Measurements from ENCODE around the gene USP44. TPM values are rescaled to one million over a fixed set of nuclear protein-coding genes. Genes with fewer than 3 reads are reported as not detected.
"Not testable (repeated sequence)": the region's sequence is repeated elsewhere in the genome, so short reads cannot be mapped to it uniquely, and the experiment has no call there.

The USP44 gene
- total RNA-seq, 1 donor = 5.2 TPM

- TF ChIP-seq, protein P1, sequence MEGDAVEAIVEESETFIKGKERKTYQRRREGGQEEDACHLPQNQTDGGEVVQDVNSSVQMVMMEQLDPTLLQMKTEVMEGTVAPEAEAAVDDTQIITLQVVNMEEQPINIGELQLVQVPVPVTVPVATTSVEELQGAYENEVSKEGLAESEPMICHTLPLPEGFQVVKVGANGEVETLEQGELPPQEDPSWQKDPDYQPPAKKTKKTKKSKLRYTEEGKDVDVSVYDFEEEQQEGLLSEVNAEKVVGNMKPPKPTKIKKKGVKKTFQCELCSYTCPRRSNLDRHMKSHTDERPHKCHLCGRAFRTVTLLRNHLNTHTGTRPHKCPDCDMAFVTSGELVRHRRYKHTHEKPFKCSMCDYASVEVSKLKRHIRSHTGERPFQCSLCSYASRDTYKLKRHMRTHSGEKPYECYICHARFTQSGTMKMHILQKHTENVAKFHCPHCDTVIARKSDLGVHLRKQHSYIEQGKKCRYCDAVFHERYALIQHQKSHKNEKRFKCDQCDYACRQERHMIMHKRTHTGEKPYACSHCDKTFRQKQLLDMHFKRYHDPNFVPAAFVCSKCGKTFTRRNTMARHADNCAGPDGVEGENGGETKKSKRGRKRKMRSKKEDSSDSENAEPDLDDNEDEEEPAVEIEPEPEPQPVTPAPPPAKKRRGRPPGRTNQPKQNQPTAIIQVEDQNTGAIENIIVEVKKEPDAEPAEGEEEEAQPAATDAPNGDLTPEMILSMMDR (IDR thresholded peaks at IDR 0.05; ENCODE audit: insufficient read depth, low read depth, low read length) = no peak
- DNase-seq (ENCODE audit: low read depth) = no peak
Observed at GRCh38 chr12:95498968-95499367, 52.3 kb downstream of the USP44 start.

GRCh38 chr12:95497031-95497430, 54.2 kb downstream of the USP44 start:
- no peak overlapping the region for H3K4me3 ChIP-seq (ENCODE audit: low read depth, low read length)
- TF ChIP-seq, protein P1 (IDR thresholded peaks at IDR 0.05; ENCODE audit: insufficient read depth, low read depth, low read length) = no peak
- no peak for DNase-seq (ENCODE audit: low read depth)

More at GRCh38 chr12:95498968-95499367, 52.3 kb downstream of the USP44 start:
- no peak overlapping the region for H3K4me3 ChIP-seq (ENCODE audit: low read depth, low read length)

- H3K4me3 ChIP-seq (ENCODE audit: low read depth, low read length) = no peak overlapping the region
- no peak for DNase-seq (ENCODE audit: low read depth)
- TF ChIP-seq, protein P1 (IDR thresholded peaks at IDR 0.05; ENCODE audit: insufficient read depth, low read depth, low read length) = no peak
Observed at GRCh38 chr12:95495433-95495832, 55.8 kb downstream of the USP44 start.

GRCh38 chr12:95494888-95495287, 56.4 kb downstream of the USP44 start:
- TF ChIP-seq, protein P1 (IDR thresholded peaks at IDR 0.05; ENCODE audit: insufficient read depth, low read depth, low read length) = no peak
- no peak for DNase-seq (ENCODE audit: low read depth)

GRCh38 chr12:95492462-95492861, 58.8 kb downstream of the USP44 start:
- H3K4me3 ChIP-seq (ENCODE audit: low read depth, low read length) = no peak overlapping the region
- TF ChIP-seq, protein P1 (IDR thresholded peaks at IDR 0.05; ENCODE audit: insufficient read depth, low read depth, low read length) = no peak
- DNase-seq (ENCODE audit: low read depth) = no peak

More at GRCh38 chr12:95494888-95495287, 56.4 kb downstream of the USP44 start:
- H3K4me3 ChIP-seq (ENCODE audit: low read depth, low read length) = no peak overlapping the region

DNA sequence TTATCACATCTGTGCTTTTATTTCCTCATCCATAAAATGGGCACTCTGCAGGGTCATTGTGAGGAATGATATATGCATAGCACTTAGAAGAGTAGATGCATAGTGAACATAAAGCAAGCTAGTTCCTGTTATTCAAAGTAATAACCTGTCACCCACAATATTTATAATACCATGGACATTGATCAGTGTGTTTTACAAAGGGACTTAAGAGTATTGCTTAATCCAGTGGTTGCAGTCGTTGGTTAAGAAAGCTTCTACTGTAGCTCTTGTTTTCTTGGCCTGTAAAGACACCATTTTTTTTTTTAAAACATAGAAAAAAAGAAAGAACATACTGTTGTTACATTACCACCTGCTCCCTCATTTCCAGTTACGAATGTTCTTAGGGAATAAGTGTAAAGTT, 64.3 kb downstream of the USP44 start:
- H3K4me3 ChIP-seq (ENCODE audit: low read depth, low read length) = no peak overlapping the region
- DNase-seq (ENCODE audit: low read depth) = no peak
- TF ChIP-seq, protein P1 (IDR thresholded peaks at IDR 0.05; ENCODE audit: insufficient read depth, low read depth, low read length) = no peak

DNA sequence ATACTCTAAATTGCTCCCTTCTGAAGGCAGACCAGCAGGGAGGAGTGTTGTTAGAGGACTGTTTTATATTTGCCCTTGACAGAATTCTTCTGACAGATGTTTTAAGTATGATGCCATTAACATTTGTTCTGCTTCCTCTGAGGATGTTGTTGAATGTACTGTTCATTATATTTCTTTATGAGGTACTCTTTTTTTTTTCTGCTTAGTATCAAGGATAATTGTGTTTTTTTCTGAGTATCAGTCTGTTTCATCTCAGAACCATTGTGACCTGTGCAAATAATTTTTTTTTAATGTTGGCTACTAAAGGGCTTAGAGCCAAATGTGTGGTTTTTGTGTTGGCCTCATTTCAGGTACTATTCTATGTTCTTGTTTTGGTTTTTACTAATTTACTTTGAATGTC, 66.8 kb downstream of the USP44 start:
- DNase-seq (ENCODE audit: low read depth) = peak; percentile 72
- TF ChIP-seq, protein P1 (IDR thresholded peaks at IDR 0.05; ENCODE audit: insufficient read depth, low read depth, low read length) = no peak
- H3K4me3 ChIP-seq (ENCODE audit: low read depth, low read length) = no peak overlapping the region

GRCh38 chr12:95482564-95482963, 68.7 kb downstream of the USP44 start:
- not testable (repeated sequence) for H3K4me3 ChIP-seq (ENCODE audit: low read depth, low read length); DNase-seq (ENCODE audit: low read depth)
